BJ (cell line): ENCODE results near the gene MISFA. TPM values are rescaled to one million over a fixed set of nuclear protein-coding genes. Genes with fewer than 3 reads are reported as not detected.
"Not testable (repeated sequence)": the region's sequence is repeated elsewhere in the genome, so short reads cannot be mapped to it uniquely, and the experiment has no call there.

Experiments
- CTCF ChIA-PET: fragments of 350-600 bp; formaldehyde crosslinking; extraction: SDS; loops from one replicate; lab custom pipeline; 2021; ENCODE audit warnings: antibody characterized with exemption, inconsistent platforms; lab: Yijun Ruan, JAX
- POLR2A ChIA-PET: fragments of 300-600 bp; sonication (Branson Sonifier 250); formaldehyde crosslinking; extraction: SDS; loops from one replicate; lab custom pipeline; 2021; ENCODE audit warnings: antibody characterized with exemption; lab: Charles Lee
- DNase-seq: peaks from one replicate; pipeline ENCODE4 v3.0.0-alpha.2; 2011; ENCODE audit warnings: low read depth
- H3K27me3 ChIP-seq: 2 replicates; pipeline ENCODE4 v1.6.0; 2011; ENCODE audit warnings: low read length; ENCODE audit not compliant: control insufficient read depth, insufficient read depth
- H3K36me3 ChIP-seq: 2 replicates; pipeline ENCODE4 v1.5.1; 2011; ENCODE audit warnings: low read length; ENCODE audit not compliant: control insufficient read depth, insufficient read depth
- H3K4me3 ChIP-seq: 2 replicates; pipeline ENCODE4 v1.5.1; 2011; ENCODE audit warnings: low read depth, mild to moderate bottlenecking, control low read depth, low read length
- polyA plus RNA-seq: library from polyadenylated mRNA; depleted of rRNA; stranded (reverse); fragments of >200 nt; gene quantifications from 2 replicates; pipeline ENCODE4 v1.2.3, GENCODE V29; 2011
- TF ChIP-seq, protein P1 (sequence below): IDR thresholded peaks from 2 replicates; pipeline ENCODE4 v1.5.1; 2011; ENCODE audit warnings: low read depth, mild to moderate bottlenecking, control low read depth, inconsistent platforms, low read length, moderate library complexity; ENCODE audit not compliant: insufficient read depth

Gene MISFA
- polyA plus RNA-seq, 1 experiment = 0.26 TPM

DNA sequence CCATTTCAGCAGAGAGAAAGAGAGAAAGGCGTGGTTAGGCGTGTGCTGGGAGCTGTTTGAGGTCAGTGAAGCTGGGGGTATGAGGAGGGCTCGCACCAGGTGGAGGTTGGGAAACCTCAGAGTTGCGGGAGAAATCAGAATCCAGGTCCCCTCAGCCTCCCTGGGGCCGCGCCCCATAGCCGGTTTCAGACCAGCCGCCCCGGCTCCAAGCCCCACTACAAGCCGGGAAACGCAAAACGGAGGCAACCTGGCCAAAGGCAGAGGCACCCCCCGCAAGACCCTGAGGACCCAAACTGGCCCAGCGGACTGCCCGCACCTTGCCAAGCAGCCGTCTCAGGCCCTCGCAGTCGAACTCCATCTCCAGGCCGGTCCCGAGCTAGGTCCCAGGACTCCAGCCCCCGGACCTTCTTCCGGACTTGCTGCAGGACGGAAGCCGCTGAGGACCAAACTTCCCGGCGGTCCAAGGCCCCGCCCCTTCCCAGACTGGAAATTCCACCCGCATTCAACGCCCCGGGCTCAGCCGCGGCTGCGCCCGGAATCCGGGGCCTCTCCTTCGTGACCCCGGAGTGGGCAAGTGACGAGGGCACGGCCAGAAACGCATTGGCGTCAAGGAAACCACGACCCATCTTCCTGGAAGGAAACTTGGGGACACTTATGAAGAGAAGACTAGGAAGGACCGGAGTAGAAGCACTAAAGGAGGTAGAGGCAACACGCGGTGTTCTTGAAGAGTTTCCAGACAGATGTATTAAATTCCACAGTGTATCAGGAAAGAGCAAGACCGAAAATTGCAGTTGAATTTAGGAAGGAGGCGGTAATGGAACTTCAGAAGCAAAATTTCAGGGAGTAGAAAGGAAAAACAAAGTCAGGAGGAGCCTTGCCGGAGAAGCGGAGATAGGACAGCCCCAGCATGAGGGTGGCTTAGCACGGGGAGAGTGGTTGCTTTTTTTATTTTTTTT lies 11.0 kb upstream of the MISFA start, which contains the start of gene UEVLD:
Gene UEVLD (minus strand): TSS at position 438 of the 956 bp plus-strand sequence. CDS start 80 bp downstream, at position 358.
- ChIA-PET CTCF (interaction anchor here (0.7 to 1.0 kb wide), 2 partner anchors 136 to 169 kb away, joined by 3 read pairs; no protein-coding TSS in a partner anchor), POLR2A (no interaction called here)
- no peaks in the 10 kb centered on the region for H3K36me3 ChIP-seq
- H3K4me3 ChIP-seq = peak within 1 kb of the TSS; percentile 68
- peak; percentile 48 for DNase-seq
- TF ChIP-seq, protein P1, sequence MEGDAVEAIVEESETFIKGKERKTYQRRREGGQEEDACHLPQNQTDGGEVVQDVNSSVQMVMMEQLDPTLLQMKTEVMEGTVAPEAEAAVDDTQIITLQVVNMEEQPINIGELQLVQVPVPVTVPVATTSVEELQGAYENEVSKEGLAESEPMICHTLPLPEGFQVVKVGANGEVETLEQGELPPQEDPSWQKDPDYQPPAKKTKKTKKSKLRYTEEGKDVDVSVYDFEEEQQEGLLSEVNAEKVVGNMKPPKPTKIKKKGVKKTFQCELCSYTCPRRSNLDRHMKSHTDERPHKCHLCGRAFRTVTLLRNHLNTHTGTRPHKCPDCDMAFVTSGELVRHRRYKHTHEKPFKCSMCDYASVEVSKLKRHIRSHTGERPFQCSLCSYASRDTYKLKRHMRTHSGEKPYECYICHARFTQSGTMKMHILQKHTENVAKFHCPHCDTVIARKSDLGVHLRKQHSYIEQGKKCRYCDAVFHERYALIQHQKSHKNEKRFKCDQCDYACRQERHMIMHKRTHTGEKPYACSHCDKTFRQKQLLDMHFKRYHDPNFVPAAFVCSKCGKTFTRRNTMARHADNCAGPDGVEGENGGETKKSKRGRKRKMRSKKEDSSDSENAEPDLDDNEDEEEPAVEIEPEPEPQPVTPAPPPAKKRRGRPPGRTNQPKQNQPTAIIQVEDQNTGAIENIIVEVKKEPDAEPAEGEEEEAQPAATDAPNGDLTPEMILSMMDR = no peak
- no peaks in the 10 kb centered on the region for H3K27me3 ChIP-seq

DNA sequence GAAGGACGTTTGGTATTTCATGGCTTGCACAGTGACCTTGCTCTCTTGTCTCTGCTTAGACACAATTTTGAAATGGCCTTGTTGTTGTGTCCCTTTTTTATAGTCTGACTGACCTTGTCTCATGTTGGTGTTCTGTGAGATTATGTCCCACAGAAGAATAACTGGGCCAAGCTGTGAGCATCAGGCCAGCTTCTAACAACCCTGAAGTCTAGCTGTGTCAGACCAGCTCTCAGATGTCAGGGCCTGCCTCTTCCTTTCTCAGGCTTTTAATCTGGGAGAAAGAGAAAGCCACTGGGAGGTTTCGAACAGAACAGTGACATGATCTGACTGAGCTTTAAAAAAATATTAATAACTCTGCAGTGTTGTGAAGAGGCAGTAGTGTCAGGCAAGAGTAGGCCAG lies 9.0 kb upstream of the MISFA start:
- H3K27me3 ChIP-seq = no peaks in the 10 kb centered on the region
- ChIA-PET CTCF (interaction anchor here (0.6 to 1.0 kb wide), 2 partner anchors 11 to 289 kb away, joined by 3 read pairs; no protein-coding TSS in a partner anchor), POLR2A (no interaction called here)
- no peak for DNase-seq
- TF ChIP-seq, protein P1 = no peak
- H3K4me3 ChIP-seq = no peak overlapping the region
- no peaks in the 10 kb centered on the region for H3K36me3 ChIP-seq

DNA sequence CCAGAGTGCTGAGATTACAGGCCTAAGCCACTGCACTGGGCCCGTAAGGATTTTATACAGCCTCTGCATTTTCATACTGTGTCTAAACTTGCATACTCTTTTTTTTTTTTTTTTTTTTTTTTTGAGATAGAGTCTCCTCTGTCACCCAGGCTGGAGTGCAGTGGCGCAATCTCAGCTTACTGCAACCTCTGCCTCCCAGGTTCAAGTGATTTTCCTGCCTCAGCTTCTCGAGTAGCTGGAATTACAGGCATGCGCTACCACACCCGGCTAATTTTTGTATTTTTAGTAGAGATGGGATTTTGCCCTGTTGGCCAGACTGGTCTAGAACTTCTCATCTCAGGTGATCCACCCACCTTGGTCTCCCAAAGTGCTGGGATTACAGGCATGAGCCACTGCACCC lies 5.5 kb upstream of the MISFA start:
- H3K4me3 ChIP-seq, H3K36me3 ChIP-seq, POLR2A ChIA-PET, DNase-seq, H3K27me3 ChIP-seq: not testable (repeated sequence)
- CTCF ChIA-PET = interaction anchor here (1.5 kb wide), 1 partner anchor 17 kb away, joined by 3 read pairs; no protein-coding TSS in a partner anchor

DNA sequence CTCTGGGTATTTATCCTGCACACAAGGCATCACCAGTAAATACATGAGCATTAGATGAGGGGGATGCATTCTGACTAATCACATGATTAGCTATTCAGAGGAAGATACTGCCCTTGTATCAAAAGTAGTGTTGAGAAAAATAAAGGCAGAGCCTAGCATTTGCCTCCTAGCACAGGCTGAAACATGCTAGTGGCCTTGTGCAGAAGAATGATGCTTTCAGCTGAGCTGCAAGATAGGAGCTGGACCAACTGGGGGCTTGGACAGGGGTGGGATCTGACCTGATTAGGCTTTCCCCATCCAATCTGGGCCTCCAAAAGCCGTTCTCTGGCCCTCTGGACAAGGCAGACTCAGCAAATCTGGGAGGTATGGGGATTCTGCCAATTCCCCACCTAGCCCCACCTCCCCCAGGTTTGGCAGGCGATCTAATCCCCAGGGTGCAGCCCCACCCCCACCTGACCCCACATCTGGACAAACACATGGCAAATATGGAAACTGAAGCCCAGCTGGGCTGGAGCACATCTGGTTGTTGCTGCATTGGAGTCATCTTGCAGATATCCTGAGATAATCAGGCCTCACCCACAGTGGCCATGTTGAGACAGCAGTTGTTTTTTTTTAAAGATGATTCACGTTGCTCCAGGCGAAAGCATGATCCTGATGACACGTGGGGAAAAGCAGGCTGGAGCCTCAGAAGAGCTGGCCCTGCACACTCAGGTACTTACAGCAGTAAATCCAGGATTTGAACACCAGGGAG lies 4.4 kb upstream of the MISFA start:
- Histone ChIP-seq H3K27me3 (no peaks in the 10 kb centered on the region), H3K4me3 (no peak overlapping the region), H3K36me3 (peaks cover 5% of the 10 kb centered on the region; the same call in 1 of the 2 replicates)
- ChIA-PET POLR2A (interaction anchor here (0.6 to 0.7 kb wide), 2 partner anchors 11 to 129 kb away, joined by 3 to 4 read pairs; no protein-coding TSS in a partner anchor), CTCF (interaction anchor here (0.6 to 0.7 kb wide), 3 partner anchors 9 to 281 kb away, joined by 3 to 6 read pairs (median 3); no protein-coding TSS in a partner anchor)
- TF ChIP-seq, protein P1 = no peak
- peak; percentile 67 for DNase-seq

DNA sequence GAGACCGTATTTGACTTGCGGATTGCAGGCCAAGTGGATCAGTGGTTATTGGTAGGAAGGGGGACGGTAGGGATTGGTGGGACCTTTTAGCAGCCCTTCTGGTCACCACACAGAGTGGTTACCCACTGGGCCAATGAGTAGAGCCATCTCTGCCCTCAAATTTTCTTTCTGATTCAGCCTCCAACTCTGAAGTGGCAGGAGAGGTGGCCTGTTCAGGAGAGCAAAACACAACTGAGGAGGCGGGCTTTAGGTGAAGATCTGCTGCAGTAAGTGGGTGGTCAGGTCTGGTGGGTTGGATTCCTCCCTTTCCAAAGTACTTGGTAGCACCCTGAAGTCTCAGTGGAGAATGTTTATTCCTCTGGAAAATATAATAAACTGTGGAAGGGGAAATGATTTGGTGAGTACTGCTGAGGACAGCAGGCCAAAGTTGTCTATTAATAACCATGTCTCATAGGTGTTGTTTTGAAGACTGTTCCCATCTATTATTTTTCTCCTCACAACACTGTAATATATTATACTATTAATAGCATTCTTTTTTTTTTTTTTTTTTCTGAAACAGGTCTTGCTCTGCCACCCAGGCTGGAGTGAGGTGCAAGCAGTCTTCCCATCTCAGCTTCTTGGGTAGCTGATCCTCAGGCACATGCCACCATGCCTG lies 1.5 kb downstream of the MISFA start:
- no peaks in the 10 kb centered on the region for H3K27me3 ChIP-seq
- no peak for DNase-seq
- POLR2A ChIA-PET = no interaction called here
- H3K4me3 ChIP-seq = no peak overlapping the region
- TF ChIP-seq, protein P1 = no peak
- peaks cover 4% of the 10 kb centered on the region for H3K36me3 ChIP-seq
- CTCF ChIA-PET = interaction anchor here (1.1 kb wide), 1 partner anchor 10 kb away, joined by 3 read pairs; no protein-coding TSS in a partner anchor
